Measurements from ENCODE around the gene RLN2.

Gene RLN2

GRCh38 chr9:5288591-5288990 lies 15.9 kb downstream of the RLN2 start:
- TF ChIP-seq, protein P1, sequence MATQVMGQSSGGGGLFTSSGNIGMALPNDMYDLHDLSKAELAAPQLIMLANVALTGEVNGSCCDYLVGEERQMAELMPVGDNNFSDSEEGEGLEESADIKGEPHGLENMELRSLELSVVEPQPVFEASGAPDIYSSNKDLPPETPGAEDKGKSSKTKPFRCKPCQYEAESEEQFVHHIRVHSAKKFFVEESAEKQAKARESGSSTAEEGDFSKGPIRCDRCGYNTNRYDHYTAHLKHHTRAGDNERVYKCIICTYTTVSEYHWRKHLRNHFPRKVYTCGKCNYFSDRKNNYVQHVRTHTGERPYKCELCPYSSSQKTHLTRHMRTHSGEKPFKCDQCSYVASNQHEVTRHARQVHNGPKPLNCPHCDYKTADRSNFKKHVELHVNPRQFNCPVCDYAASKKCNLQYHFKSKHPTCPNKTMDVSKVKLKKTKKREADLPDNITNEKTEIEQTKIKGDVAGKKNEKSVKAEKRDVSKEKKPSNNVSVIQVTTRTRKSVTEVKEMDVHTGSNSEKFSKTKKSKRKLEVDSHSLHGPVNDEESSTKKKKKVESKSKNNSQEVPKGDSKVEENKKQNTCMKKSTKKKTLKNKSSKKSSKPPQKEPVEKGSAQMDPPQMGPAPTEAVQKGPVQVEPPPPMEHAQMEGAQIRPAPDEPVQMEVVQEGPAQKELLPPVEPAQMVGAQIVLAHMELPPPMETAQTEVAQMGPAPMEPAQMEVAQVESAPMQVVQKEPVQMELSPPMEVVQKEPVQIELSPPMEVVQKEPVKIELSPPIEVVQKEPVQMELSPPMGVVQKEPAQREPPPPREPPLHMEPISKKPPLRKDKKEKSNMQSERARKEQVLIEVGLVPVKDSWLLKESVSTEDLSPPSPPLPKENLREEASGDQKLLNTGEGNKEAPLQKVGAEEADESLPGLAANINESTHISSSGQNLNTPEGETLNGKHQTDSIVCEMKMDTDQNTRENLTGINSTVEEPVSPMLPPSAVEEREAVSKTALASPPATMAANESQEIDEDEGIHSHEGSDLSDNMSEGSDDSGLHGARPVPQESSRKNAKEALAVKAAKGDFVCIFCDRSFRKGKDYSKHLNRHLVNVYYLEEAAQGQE (IDR thresholded peaks at IDR 0.05; ENCODE audit: insufficient read depth in 1 of 2, low read depth in 2 of 2, low read length in 2 of 2): no peak
- TF ChIP-seq POLR2AphosphoS5 (IDR thresholded peaks at IDR 0.05; ENCODE audit: low read depth, low read length): no peak
- no peak for TF ChIP-seq SIN3A (IDR thresholded peaks at IDR 0.05; ENCODE audit: borderline replicate concordance, insufficient read depth, low read length)
- no peak for TF ChIP-seq FOXP2 (optimal IDR thresholded peaks at IDR 0.05; ENCODE audit: borderline replicate concordance, extremely low read depth, extremely low read length, insufficient read depth)
- no peak for TF ChIP-seq TAF1 (IDR thresholded peaks at IDR 0.05; ENCODE audit: borderline replicate concordance, insufficient read depth, low read length)

DNA sequence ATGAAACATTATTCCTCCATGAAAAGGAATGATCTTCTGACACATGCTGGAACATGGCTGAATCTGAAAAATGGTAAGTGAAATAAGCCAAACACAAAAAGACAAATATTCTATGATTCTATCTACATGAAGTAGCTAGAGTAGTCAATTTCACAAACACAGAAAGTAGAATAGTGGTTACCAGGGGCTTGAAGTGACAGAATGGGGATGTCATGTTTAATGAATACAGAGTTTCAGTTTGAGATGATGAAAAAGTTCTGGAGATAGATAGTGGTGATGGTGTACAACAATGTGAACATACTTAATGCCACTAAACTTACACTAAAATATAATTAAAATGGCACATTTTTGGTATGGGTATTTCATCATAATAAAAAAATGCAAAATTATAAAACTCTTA lies 18.3 kb downstream of the RLN2 start:
- TF ChIP-seq TAF1 (IDR thresholded peaks at IDR 0.05; ENCODE audit: borderline replicate concordance, insufficient read depth, low read length) (no peak), FOXP2 (optimal IDR thresholded peaks at IDR 0.05; ENCODE audit: borderline replicate concordance, extremely low read depth, extremely low read length, insufficient read depth) (no peak), POLR2AphosphoS5 (IDR thresholded peaks at IDR 0.05; ENCODE audit: low read depth, low read length) (no peak), SIN3A (IDR thresholded peaks at IDR 0.05; ENCODE audit: borderline replicate concordance, insufficient read depth, low read length) (no peak)
- TF ChIP-seq, protein P1 (IDR thresholded peaks at IDR 0.05; ENCODE audit: insufficient read depth in 1 of 2, low read depth in 2 of 2, low read length in 2 of 2): no peak

GRCh38 chr9:5278486-5278885 lies 26.0 kb downstream of the RLN2 start:
- TF ChIP-seq, protein P1 (IDR thresholded peaks at IDR 0.05; ENCODE audit: insufficient read depth in 1 of 2, low read depth in 2 of 2, low read length in 2 of 2): no peak

DNA sequence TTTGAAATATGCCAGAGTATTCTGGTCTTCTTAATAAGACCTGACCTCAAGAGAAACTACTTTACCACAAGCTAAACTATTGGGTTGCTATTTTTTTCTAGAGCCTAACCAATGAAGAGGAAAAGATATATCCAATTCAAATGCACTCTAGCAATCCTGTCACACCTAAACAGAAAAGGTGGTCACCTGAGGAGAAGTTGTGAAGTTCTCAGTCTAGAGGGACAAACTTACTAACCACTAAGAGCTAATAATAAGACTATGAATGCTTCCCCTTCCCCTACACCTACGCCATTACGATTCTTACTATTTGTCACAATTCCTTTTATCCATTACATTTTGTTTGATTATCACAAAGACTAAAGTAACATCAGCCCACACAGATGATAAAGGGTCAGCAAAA lies 29.7 kb downstream of the RLN2 start:
- TF ChIP-seq FOXP2 (optimal IDR thresholded peaks at IDR 0.05; ENCODE audit: borderline replicate concordance, extremely low read depth, extremely low read length, insufficient read depth) (no peak), POLR2AphosphoS5 (IDR thresholded peaks at IDR 0.05; ENCODE audit: low read depth, low read length) (no peak), TAF1 (IDR thresholded peaks at IDR 0.05; ENCODE audit: borderline replicate concordance, insufficient read depth, low read length) (no peak), SIN3A (IDR thresholded peaks at IDR 0.05; ENCODE audit: borderline replicate concordance, insufficient read depth, low read length) (no peak)
- TF ChIP-seq, protein P1 (IDR thresholded peaks at IDR 0.05; ENCODE audit: insufficient read depth in 1 of 2, low read depth in 2 of 2, low read length in 2 of 2): no peak

DNA sequence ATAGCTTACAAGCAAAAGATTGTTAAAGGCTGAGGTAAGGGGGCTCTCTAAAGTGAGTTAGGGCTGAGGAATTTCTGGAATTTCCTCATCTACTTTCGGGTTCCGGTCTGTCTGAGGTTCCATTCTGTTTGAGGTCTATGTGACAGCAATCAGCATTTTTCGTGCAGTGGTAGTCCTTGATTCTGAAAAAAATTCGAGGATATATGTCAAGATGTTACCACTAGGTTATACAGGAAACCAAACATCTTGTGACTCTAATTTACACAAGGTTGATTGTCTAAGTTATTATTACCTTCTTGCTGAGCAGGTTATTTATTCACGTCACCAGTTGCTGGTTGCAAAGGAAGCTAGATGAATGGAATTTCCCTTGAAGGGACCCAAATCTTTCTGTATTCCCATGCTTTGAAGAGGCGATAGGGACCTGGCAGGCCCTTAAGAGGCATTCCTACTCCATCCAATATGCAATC lies 35.2 kb downstream of the RLN2 start:
- TF ChIP-seq TAF1 (IDR thresholded peaks at IDR 0.05; ENCODE audit: borderline replicate concordance, insufficient read depth, low read length) (no peak), FOXP2 (optimal IDR thresholded peaks at IDR 0.05; ENCODE audit: borderline replicate concordance, extremely low read depth, extremely low read length, insufficient read depth) (no peak), SIN3A (IDR thresholded peaks at IDR 0.05; ENCODE audit: borderline replicate concordance, insufficient read depth, low read length) (no peak), POLR2AphosphoS5 (IDR thresholded peaks at IDR 0.05; ENCODE audit: low read depth, low read length) (no peak)
- TF ChIP-seq, protein P1 (IDR thresholded peaks at IDR 0.05; ENCODE audit: insufficient read depth in 1 of 2, low read depth in 2 of 2, low read length in 2 of 2): no peak

All from PFSK-1 (cell line).